NCI-H446 treated with DMSO at 0.1 percent for 48 hours (cell line): ENCODE data around the gene SYT7.
"Not testable (repeated sequence)": the region's sequence is repeated elsewhere in the genome, so short reads cannot be mapped to it uniquely, and the experiment has no call there.

Experiments
- DNase-seq: peaks from one replicate; lab custom pipeline; 2025; lab: John Stamatoyannopoulos, UW

The SYT7 gene, protein sequence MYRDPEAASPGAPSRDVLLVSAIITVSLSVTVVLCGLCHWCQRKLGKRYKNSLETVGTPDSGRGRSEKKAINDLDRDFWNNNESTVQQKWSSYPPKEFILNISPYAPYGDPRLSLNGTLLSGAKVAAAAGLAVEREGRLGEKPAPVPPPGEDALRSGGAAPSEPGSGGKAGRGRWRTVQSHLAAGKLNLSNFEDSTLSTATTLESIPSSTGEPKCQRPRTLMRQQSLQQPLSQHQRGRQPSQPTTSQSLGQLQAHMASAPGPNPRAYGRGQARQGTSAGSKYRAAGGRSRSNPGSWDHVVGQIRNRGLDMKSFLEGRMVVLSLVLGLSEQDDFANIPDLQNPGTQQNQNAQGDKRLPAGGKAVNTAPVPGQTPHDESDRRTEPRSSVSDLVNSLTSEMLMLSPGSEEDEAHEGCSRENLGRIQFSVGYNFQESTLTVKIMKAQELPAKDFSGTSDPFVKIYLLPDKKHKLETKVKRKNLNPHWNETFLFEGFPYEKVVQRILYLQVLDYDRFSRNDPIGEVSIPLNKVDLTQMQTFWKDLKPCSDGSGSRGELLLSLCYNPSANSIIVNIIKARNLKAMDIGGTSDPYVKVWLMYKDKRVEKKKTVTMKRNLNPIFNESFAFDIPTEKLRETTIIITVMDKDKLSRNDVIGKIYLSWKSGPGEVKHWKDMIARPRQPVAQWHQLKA

DNA sequence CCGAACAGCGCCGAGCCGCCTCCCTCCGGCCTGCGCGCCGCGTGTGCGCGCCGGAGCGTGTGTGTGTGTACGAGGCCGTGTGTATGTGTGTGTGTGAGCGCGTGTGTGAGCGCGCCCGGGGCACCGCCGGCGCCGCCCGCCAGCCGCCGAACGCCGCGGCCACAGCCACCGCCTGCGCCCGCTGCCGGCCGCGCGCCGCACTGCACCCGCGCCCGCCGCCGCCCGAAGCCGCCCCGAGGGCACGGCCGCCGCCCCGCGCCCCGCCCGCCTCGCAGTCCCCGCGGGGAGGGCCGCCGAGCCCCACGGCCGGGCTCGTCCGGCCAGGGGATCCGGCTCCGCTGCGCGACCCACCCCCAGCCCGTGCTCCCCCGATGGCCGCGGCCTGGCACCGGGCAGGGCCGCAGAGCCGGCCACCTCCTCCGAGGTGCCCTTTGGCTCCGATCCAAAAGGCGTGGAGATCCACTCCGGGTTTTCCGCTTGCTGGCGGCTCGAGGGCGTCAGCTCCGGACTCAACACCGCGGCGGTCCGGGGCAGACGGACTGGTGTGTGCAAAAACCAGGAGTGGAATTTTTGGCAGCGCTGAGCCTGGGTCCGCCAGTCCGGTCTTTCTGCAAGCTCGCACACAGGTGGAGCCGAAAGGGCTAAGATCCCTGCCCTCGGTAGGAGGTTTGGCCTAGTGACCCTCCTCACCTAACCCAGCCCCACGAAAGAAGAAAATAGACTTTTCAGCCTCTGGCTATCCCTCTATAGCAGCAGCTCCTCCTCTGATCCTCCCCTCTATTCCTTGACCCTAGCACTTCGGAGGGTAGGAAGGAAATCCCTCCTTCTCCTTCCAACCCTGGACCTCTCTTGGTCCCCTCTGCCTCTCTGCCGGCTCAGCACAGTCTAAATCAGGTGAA lies at the start of gene SYT7:
SYT7 (minus strand) TSS at position 47 of the 899 bp plus-strand sequence. CDS start 256 bp downstream, outside the sequence.
- DNase-seq: peak; percentile 87

- no peak for DNase-seq
Measured at GRCh38 chr11:61630089-61630488, 49.2 kb upstream of the SYT7 start.

DNA sequence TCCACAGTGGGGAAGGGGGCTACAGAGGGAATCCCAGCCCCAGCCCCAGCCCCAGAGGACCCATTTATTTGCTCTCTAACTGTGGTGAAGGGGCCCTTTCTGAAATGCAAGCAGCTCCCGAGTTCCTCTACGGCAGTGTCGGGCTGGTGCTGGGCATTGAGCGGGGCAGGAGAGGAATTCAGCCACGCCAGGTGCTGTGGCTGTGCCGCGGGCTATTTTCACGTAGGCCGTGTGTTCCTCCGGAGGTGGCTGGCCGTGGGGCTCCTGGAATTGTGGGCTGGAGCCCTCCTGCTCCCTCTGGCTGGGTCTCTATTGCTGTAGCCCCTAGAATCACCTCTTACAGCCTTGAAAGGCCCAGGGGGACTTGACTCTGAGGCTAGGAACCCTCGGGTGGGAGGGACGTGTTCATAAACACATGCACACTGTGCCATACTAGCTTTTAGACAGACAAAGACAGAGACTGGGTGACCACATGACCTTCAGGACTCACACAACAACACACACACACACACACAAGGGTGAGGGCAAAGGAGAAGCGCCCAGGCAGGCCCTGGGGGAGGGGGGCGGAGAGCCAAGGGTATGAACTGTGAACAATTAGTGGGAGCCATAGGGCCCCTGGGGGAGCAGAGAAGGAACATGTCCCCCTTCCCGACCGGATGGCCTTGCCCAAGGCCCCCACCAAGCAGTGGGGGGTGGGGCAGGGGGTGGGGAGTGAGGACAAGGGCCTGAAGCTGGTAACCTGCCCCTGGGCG lies 48.4 kb upstream of the SYT7 start:
- DNase-seq: no peak

DNA sequence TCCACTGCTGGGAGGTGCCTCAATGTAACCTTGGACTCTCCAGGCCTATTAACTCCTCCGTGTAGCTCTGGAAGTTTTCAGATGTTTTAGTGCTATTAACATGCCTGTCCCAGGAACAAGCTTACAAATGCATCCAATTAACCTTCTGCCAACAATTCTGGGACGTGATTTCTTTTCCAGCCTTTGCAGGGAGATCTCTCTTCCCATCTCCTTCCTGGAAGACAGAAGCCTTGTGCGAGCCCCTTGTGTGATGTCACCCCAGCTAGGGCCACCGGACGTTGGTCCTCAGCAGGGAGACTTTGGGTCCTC lies 47.7 kb upstream of the SYT7 start:
- no peak for DNase-seq

GRCh38 chr11:61627850-61628661 lies 47.2 kb upstream of the SYT7 start:
- peak; percentile 9 for DNase-seq

GRCh38 chr11:61626580-61627380 lies 45.9 kb upstream of the SYT7 start:
- DNase-seq: no peak

GRCh38 chr11:61625525-61625924 lies 44.6 kb upstream of the SYT7 start:
- no peak for DNase-seq

DNA sequence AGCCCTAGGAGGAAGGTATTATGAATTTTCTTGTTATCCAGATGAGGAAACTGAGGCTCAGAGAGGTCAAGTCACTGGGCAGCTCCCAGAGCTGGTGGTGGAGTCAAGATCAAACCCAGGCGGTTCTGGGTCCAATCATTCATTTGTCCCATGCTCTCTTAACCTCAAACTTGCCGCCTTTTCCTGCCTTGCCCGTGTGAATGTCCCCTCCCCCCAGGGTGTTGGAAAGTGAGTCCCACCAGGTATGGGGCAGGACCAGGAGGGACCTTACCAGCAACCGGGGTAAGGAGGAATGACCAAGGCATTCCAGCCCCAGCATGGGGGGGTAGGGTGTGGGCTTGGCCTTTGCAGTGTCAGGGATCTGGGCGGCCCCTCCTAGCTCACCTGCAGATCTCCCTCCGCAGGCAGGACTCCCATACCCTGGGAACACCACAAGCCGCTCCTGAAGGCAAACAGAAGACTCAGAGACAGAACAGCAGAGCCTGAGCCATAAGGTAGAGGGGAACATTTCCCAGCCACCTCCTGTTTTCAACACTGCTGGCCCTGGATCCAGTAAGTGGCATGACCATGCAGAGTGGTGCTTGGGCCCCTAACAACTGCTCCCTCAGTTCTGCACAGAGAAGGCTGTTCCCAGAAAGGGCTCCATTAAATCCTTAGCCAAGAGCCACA lies 41.2 kb upstream of the SYT7 start:
- no peak for DNase-seq

- DNase-seq: no peak
Measured at GRCh38 chr11:61619471-61620226, 38.8 kb upstream of the SYT7 start.

DNA sequence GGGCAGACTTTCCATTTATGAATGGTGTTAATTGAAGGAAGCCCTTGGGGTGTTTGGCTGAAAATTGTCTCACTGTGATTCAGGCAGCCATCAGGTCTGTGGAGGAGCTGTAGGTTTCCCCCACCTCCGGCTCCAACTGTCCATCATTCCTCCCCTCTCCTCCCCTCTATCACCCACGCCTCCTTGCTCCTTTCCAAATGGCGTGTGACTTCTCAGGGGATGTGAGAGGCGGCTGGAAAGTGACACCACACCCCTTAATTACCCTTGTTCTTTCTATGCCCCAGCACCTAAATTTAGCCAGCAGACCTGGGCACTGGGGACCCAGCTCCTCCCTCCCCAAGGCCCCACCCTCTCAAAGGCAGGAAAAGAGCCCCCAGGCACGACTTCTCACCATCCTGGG lies 38.1 kb upstream of the SYT7 start:
- no peak for DNase-seq

DNA sequence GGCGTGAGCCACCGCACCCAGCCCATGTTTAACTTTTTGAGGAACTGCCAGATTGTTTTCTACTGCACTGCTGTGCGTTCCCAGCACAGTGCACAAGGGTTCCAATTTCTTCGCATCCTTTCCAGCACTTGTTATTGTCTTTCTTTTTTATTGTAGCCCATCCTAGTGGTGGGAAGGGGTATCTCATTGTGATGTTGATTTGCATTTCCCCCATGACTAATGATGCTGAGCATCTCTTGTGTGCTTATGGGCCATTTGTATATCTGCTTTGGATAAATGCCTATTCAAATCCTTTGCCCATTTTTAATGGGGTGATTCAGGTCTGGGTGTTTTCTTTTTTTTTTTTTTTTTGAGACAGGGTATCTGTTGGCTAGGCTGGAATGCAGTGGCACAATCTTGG lies 36.6 kb upstream of the SYT7 start:
- DNase-seq: no peak

DNA sequence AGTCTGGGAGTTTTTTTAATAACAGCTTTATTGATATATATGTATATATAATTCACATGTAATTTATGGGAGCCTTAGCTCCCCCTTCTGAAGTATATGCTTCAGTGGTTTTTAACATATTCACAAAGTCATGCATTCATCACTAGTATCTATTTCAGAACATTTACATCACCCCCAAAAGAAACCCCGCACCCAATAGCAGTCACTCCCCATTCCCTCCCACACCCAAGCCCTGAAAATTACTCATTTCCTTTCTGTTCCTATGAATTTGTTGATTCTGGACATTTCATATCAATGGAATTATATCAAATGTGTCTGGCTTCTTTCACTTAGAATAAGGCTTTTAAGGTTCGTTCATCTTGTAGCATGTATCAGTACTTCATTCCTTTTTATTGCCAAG lies 35.6 kb upstream of the SYT7 start:
- no peak for DNase-seq

- not testable (repeated sequence) for DNase-seq
Measured at GRCh38 chr11:61614782-61615181, 33.9 kb upstream of the SYT7 start.

DNA sequence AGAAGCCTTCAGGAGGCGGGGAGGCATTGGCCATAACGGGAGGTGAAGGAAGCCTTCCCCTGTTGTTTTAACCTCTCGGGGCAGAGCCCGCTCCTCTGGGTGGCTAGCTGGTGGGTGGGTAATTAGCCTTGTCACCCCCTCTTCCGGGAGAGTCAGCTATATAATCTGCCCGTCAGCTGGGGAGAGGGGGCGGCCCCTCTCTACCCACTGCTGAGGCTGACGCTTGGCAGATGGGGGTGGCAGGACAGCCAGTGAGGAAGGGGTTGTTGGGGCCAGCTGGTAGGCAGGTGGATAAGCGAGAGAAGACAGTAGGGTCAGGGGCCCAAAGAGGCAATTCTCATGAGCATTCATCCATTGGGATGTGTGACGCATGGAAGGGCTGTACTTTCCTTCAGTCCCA lies 33.0 kb upstream of the SYT7 start:
- no peak for DNase-seq

- DNase-seq: no peak
Measured at GRCh38 chr11:61613051-61613450, 32.2 kb upstream of the SYT7 start.

DNA sequence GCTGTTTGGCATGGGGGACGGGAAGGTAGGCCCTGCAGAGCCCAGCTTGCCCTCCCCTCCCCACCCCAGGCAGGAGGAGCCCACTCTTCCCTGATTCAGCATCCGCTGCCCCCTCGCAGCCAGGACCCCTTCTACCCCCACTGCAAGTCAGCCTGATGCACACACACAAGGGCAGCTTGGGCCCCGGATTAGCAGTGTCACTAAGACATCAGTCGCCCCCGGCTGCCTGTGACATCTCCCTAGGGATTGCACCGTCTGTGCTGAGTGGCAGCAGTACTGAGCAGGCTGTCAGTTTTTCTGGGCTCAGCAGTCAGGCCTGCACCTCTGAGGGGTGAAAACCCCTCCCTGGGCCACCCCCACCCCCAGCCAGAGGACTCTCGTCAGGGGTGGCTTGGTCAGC lies 30.4 kb upstream of the SYT7 start:
- no peak for DNase-seq

DNA sequence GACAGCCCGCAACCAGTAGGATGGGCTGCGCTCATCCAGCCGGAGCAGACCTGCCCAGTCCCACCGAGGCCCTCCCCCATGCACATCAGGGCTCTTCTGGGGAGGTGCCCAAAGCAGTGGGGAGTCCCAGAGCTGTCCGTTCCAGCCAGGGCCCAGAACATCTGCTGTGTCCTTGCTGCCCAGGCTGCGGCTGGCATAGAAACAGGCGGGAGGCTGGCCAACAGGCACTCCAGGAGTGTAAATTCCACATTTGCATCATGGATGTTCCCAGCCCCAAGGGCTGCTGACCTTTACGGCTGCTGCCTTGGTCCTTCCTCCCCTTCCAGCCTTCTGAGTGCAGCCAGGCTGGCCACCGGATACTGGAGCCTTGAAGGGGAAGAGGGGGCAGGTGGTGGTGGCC lies 30.0 kb upstream of the SYT7 start:
- DNase-seq: peak; percentile 86

DNA sequence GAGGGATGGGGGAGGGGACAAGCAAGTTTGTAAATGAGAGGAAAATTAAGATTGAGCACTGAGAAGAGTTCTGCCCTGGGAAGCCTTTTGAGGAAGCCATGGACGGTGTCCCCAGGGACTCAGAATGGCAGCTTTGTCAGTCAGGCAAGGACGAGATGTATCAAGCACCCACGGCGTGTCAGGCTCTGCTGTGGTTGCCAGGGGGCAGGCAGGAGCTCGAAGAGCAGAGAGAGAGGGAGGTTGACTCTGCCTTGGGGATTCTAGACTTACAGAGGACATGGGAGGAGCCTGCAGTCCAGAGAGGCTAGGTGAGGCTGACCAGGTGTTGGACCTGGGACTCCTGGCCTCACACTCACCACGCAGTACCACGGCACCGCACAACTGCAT lies 29.1 kb upstream of the SYT7 start:
- DNase-seq: no peak
